ENCODE data around the gene NET1. TPM values are rescaled to one million over a fixed set of nuclear protein-coding genes. Genes with fewer than 3 reads are reported as not detected.
"Not testable (repeated sequence)": the region's sequence is repeated elsewhere in the genome, so short reads cannot be mapped to it uniquely, and the experiment has no call there.

Gene NET1, protein sequence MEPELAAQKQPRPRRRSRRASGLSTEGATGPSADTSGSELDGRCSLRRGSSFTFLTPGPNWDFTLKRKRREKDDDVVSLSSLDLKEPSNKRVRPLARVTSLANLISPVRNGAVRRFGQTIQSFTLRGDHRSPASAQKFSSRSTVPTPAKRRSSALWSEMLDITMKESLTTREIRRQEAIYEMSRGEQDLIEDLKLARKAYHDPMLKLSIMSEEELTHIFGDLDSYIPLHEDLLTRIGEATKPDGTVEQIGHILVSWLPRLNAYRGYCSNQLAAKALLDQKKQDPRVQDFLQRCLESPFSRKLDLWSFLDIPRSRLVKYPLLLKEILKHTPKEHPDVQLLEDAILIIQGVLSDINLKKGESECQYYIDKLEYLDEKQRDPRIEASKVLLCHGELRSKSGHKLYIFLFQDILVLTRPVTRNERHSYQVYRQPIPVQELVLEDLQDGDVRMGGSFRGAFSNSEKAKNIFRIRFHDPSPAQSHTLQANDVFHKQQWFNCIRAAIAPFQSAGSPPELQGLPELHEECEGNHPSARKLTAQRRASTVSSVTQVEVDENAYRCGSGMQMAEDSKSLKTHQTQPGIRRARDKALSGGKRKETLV
- polyA plus RNA-seq (ENCODE audit: insufficient read length) = 139 TPM
- long read RNA-seq, donor 1, transcript NET1-202 (10 exons, 3,253 nt) = major isoform, 23 of 41 reads
- long read RNA-seq, donor 1, partial matches to known transcripts = 13 of 41 reads
- long read RNA-seq, donor 1, other reads (novel, unspliced or antisense) = 5 of 41 reads
- long read RNA-seq, donor 2, transcript NET1-202 (10 exons, 3,253 nt) = major isoform, 15 of 16 reads
- long read RNA-seq, donor 2, partial matches to known transcripts = 0 of 16 reads
- long read RNA-seq, donor 2, other reads (novel, unspliced or antisense) = 0 of 16 reads
- long read RNA-seq, donor 3, transcript NET1-202 (10 exons, 3,253 nt) = major isoform, 9 of 16 reads
- long read RNA-seq, donor 3, partial matches to known transcripts = 5 of 16 reads
- long read RNA-seq, donor 3, other reads (novel, unspliced or antisense) = 0 of 16 reads
- long read RNA-seq, donor 4, partial matches to known transcripts = 0 of 2 reads
- long read RNA-seq, donor 4, other reads (novel, unspliced or antisense) = 0 of 2 reads
- long read RNA-seq, donor 5, transcript NET1-202 (10 exons, 3,253 nt) = major isoform, 27 of 28 reads
- long read RNA-seq, donor 5, partial matches to known transcripts = 0 of 28 reads
- long read RNA-seq, donor 5, other reads (novel, unspliced or antisense) = 0 of 28 reads
- long read RNA-seq, donor 6, transcript NET1-202 (10 exons, 3,253 nt) = major isoform, 21 of 87 reads
- long read RNA-seq, donor 6, partial matches to known transcripts = 65 of 87 reads
- long read RNA-seq, donor 6, other reads (novel, unspliced or antisense) = 0 of 87 reads
- long read RNA-seq, donor 7, transcript NET1-201 (12 exons, 3,402 nt) = minor isoform, 5 of 30 reads
- long read RNA-seq, donor 7, transcript NET1-202 (10 exons, 3,253 nt) = major isoform, 24 of 30 reads
- long read RNA-seq, donor 7, partial matches to known transcripts = 0 of 30 reads
- long read RNA-seq, donor 7, other reads (novel, unspliced or antisense) = 0 of 30 reads
- long read RNA-seq, donor 8, transcript NET1-202 (10 exons, 3,253 nt) = major isoform, 11 of 13 reads
- long read RNA-seq, donor 8, partial matches to known transcripts = 0 of 13 reads
- long read RNA-seq, donor 8, other reads (novel, unspliced or antisense) = 0 of 13 reads

DNA sequence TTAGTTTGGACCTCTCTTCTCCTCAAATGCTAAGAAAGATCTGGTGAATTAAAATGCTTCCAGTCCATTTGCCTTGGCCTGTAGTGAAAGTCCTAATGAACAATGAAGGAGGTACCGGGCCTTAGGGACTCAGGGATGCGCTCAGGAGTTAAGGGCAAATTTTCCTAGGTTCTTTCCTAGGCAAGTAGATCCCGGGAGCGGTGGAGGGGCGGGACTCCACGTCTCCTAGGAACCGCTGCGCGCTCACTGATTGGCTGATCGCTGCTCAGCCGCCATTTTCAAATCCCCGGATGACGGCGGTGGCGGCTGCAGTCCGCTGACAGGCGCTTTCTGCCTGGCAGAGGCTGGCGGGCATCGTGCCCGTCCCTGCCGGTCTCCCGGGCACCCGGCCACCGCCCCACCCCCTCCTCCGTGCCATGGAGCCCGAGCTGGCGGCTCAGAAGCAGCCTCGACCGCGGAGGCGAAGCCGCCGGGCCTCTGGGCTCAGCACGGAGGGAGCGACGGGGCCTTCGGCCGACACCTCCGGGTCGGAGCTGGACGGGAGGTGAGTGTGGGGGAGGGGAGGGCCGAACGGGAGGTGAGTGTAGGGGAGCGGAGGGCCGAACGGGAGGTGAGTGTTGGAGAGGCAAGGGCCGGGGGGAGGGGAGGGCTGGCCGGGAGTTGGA lies at the start of gene NET1:
Gene NET1, plus strand, starts transcription at position 281 of the 665 bp plus-strand sequence. Its CDS starts 136 bp downstream, at position 417.
- DNase-seq = peak; percentile 87

- no peak for DNase-seq
These were observed 49.5 kb upstream of the NET1 start for GRCh38 chr10:5362873-5363272.

DNA sequence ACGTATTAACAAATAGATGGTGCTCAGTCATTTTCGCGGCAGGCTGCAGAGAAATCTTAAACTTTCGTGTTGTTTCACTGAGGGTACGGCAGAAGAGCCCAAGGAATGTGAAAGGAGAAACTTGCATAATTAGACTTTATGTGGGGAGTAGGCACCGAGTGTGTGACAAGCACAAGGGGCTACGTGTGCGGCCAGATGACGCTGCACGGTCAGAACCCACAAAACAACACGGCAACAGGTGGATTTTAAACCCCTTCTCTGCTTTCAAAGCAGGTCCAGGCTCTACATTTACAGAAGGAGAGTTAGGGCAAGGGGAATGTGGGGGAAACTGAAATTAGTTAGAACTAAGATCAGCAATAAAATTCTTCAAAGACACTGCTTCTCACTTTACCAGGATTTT lies 48.0 kb upstream of the NET1 start:
- DNase-seq = no peak

GRCh38 chr10:5364890-5365338 lies 47.4 kb upstream of the NET1 start, which contains the start of gene UCN3:
UCN3 (plus strand) TSS chr10:5364966; CDS start chr10:5373721, 8,755 bp downstream.
- DNase-seq = no peak

DNA sequence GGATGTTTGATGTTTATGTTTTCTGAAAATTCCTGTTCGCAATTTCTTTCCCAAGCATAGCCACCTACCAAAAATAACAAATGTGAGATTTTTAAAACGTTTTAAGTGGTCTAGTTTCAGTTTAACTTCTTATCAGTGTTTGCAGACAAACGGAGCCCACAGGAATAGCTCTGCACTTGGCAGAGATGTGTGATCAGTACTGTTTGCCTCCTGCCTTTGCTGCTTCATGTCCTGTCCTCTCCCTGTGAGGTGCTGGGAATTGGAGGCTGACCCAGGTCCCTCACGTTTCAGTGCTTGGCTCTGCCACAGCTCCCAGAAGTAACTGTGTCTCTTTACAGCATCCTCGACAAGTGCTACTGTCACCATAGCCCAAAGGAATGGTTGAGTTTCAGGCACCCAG lies 46.4 kb upstream of the NET1 start:
- DNase-seq = no peak

DNA sequence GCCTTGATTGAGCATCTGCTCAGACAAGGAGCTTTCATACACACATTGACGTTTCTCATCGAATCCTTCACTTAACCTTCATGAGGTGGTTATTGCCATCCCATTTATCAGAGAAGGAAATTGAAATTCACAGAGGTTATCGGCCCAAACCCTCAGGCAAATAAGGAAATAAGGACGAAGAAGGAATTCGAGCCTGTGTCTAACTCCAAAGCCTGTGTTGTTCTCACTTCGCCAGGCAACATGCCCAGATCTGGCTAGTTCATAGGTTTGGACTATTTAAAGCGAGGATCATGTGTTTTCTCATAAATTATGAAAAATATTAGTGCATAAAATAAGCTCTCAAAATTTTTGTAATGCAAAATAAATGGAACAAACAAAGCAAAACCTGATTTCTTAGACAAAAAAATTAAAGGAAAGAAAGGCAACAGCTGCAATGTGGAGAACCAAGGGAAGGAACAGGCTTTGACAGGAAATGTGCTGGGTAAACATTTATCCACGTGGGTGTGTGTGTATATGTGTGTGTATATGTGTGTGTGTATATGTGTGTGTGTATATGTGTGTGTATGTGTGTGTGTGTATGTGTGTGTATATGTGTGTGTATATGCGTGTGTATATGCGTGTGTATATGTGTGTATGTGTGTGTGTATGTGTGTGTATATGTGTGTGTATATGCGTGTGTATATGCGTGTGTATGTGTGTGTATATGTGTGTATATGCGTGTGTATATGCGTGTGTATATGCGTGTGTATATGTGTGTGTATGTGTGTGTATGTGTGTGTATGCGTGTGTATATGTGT lies 42.8 kb upstream of the NET1 start:
- no peak for DNase-seq

DNA sequence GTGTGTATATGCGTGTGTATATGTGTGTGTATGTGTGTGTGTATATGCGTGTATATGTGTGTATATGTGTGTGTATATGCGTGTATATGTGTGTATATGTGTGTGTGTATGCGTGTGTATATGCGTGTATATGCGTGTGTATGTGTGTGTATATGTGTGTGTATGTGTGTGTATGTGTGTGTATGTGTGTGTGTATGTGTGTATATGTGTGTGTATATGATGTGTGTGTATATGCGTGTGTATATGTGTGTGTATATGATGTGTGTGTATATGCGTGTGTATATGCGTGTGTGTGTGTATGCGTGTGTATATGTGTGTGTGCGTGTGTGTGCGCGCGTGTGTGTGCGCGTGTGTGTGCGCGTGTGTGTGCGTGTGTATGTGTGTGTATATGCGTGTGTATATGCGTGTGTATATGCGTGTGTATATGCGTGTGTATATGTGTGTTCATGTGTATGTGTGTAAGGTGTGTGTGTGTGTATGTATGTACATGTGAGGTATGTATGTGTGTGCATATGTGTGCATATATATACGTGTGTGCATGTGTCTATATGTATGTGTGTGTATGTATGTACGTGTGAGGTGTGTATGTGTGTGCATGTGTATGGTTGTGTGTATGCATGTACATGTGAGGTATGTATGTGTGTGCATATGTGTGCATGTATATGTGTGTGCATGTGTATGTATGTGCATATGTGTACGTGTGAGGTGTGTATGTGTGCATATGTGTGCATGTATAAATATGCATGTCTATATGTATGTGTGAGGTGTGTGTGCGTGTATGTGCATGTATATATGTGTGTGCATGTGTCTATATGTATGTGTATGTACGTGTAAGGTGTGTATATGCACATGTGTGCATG lies 41.6 kb upstream of the NET1 start:
- DNase-seq = no peak

GRCh38 chr10:5373307-5373706 lies 39.0 kb upstream of the NET1 start:
- DNase-seq = no peak

DNA sequence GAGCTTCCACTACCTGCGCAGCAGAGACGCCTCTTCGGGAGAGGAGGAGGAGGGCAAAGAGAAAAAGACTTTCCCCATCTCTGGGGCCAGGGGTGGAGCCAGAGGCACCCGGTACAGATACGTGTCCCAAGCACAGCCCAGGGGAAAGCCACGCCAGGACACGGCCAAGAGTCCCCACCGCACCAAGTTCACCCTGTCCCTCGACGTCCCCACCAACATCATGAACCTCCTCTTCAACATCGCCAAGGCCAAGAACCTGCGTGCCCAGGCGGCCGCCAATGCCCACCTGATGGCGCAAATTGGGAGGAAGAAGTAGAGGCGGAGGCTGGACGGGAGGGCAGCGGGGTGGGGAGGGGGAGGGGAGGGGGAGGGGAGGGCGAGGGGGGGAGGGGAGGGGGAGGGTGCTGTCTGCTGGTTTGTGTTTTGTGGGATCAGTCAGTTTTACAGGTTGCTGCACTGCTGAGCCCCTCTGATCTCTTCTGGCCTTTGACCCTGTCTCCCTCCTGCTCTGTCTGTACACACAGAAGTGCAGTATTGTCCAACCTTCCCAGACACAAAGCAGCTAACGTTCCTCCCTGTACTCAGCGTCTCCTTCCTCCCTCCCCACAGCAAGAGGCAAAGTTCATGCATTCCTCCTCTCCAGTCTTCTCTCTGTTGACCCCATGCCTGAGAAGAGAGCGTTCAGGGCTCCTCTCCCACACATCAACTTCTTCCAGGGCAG lies 38.3 kb upstream of the NET1 start:
- DNase-seq = no peak

DNA sequence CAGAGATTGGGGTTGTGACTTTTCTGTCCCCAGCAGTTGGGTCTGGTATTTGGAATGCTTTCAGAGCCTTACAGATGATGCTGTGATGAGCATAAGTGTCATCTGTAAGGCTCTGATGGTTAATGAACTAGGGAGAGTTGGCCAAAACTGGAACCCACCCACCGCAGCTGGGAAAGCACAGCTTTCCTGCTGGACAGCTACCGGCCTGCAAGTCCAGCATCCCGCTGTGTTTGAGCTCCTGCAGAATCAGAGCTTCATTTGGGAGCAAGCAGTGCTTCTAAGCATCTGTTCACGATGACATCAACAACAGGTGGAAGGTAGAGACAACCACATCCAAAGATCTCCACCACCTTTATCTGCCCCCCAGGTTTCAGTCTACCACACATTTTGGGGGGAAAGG lies 35.9 kb upstream of the NET1 start:
- no peak for DNase-seq

DNA sequence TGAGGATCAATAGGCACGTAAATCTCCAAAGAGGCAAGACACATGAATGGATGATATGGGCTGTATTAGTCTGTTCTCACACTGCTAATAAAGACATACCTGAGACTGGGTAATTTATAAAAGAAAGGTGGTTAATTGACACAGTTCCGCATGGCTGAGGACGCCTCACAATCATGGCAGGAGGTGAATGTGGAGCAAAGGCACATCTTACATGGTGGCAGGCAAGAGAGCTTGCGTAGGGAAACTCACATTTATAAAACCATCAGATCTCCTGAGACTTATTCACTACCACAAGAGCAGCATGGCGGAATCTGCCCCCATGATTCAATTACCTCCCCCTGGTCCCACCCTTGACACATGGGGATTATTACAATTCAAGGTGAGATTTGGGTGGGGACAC lies 33.2 kb upstream of the NET1 start:
- DNase-seq = not testable (repeated sequence)

DNA sequence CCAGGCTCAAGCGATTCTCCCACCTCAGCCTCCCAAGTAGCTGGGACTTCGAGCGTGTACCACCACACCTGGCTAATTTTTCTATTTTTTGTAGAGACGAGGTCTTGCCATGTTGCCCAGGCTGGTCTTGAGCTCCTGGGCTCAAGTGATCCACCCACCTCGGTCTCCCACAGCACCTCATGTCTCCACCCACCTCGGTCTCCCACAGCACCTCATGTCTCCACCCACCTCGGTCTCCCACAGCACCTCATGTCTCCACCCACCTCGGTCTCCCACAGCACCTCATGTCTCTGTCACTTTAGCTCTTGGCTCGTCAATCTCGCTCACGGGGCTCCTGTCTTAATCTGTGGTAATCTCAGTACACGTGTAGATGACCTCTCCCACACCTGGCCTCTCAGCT lies 32.0 kb upstream of the NET1 start:
- DNase-seq = not testable (repeated sequence)

- no peak for DNase-seq
These were observed 31.2 kb upstream of the NET1 start for GRCh38 chr10:5381187-5381586.

DNA sequence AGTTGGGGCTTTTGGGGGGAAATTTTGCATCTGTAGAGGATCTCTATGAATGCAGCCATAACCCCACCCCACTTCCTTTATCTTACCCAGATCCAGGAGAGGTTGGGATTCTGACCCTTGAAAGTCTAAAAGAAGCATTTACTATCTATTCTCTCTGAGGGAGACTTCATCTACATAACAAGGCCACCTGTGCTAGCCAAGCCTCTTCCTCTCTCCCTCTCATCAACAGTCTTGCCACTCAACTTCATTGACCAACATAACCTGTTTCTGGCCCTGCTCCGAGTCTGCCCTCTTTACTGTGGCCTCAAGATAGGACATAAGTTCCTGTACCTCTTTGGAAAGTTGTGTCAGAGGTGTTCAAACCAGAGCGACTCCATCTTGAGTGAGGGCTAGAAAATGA lies 27.1 kb upstream of the NET1 start:
- DNase-seq = no peak

GRCh38 chr10:5387169-5387568 lies 25.2 kb upstream of the NET1 start:
- DNase-seq = no peak

DNA sequence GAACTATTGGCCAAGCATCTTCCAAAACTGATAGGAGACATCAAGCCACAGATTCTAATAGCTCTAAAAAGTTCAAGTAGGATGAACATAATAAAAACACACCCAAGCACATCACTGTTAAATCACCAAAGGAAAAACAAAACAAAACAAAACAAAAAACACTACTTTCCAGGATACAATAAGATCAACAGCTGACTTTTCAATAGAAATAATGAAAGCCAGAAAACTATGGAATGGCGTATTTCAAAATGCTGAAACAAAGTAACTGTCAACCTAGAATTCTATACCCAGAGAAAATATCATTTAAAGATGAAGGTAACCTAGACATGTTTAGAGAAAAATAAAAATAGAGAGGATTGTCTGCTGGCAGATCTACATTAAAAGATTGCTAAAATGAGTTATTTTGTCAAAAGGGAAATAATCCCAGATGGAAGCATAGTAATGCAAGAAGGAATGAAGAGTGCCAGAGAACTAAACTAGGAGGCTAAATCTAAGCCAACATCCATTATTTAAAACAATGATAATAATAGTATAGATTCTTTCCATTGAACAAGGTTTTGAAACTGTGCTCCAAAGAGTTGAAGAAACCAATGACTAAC lies 21.7 kb upstream of the NET1 start:
- no peak for DNase-seq

GRCh38 chr10:5391790-5392189 lies 20.6 kb upstream of the NET1 start:
- DNase-seq = no peak

DNA sequence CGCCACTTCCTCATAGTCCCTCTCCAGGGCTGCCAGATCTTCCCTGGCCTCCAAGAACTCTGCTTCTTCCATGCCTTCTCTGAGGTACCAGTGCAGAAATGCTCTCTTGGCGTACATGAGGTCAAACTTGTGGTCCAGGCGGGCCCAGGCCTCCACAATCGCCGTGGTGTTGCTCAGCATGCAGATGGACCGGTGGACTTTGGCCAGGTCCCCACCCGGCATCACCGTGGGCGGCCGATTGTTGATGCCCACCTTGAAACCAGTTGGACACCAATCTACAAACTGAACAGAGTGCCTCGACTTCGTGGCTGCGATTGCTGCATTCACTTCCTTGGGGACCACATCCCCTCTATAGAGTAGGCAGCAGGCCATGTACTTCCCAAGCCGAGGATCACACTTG lies 18.8 kb upstream of the NET1 start:
- no peak for DNase-seq
